Mucosa of stomach (tissue), 1 donor: ENCODE measurements around the gene USH1G.
"Not testable (repeated sequence)": the region's sequence is repeated elsewhere in the genome, so short reads cannot be mapped to it uniquely, and the experiment has no call there.

Experiments used
- H3K27me3 ChIP-seq: one replicate; pipeline ENCODE4 v1.7.0; 2013; ENCODE audit warnings: mild to moderate bottlenecking, low read length; ENCODE audit not compliant: control insufficient read depth, insufficient read depth
- H3K36me3 ChIP-seq: one replicate; pipeline ENCODE4 v1.7.0; 2013; ENCODE audit warnings: low read length; ENCODE audit not compliant: control insufficient read depth, insufficient read depth
- H3K4me1 ChIP-seq: one replicate; pipeline ENCODE4 v1.7.0; 2013; ENCODE audit warnings: mild to moderate bottlenecking, low read length; ENCODE audit not compliant: control insufficient read depth, insufficient read depth
- H3K4me3 ChIP-seq: one replicate; pipeline ENCODE4 v1.7.0; 2013; ENCODE audit warnings: low read length
- H3K9ac ChIP-seq: one replicate; pipeline ENCODE4 v1.7.0; 2013; ENCODE audit warnings: mild to moderate bottlenecking, low read length, moderate library complexity
- H3K9me3 ChIP-seq: one replicate; pipeline ENCODE4 v1.7.0; 2013; ENCODE audit warnings: mild to moderate bottlenecking, low read length, moderate library complexity; ENCODE audit not compliant: control insufficient read depth
- donor health status: Pancreatic carcinoma.

USH1G gene

GRCh38 chr17:74920642-74921025, 2.4 kb downstream of the USH1G start:
- Histone ChIP-seq H3K9me3 (no peaks in the 10 kb centered on the region), H3K27me3 (peaks cover 61% of the 10 kb centered on the region), H3K4me1 (peaks cover 24% of the 10 kb centered on the region), H3K36me3 (no peaks in the 10 kb centered on the region), H3K9ac (no peak overlapping the region), H3K4me3 (no peak overlapping the region)

- peaks cover 24% of the 10 kb centered on the region for H3K4me1 ChIP-seq
- no peaks in the 10 kb centered on the region for H3K9me3 ChIP-seq
- no peak overlapping the region for H3K9ac ChIP-seq
- H3K4me3 ChIP-seq = no peak overlapping the region
- H3K36me3 ChIP-seq = no peaks in the 10 kb centered on the region
- peaks cover 60% of the 10 kb centered on the region for H3K27me3 ChIP-seq
Measured at GRCh38 chr17:74920306-74920620, 2.8 kb downstream of the USH1G start.

GRCh38 chr17:74919440-74920305, 3.4 kb downstream of the USH1G start:
- H3K9ac ChIP-seq = no peak overlapping the region

DNA sequence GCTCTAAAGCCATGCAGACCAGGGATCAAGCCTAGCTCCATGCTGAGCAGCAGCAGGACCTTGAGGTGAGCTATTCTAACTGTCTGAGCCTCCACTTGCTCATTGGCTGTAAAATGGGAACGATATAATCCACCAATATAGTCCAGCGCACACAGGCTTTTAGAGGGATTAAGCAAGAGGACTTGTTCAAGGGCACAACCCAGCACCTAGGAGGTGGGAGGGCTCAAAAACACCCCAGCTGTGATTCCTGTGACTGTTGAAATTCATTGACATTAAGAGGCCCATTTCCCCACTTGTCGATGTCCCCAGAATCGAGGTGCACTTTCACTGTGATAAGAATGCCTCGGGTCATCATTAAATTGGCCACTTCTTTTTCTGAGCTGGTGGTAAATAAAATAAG, 4.1 kb downstream of the USH1G start:
- Histone ChIP-seq H3K4me1 (peaks cover 14% of the 10 kb centered on the region), H3K4me3 (no peak overlapping the region), H3K9me3 (no peaks in the 10 kb centered on the region), H3K27me3 (peaks cover 47% of the 10 kb centered on the region), H3K9ac (no peak overlapping the region), H3K36me3 (no peaks in the 10 kb centered on the region)

More at GRCh38 chr17:74919440-74920305, 3.4 kb downstream of the USH1G start:
- Histone ChIP-seq H3K4me1 (peaks cover 22% of the 10 kb centered on the region), H3K4me3 (no peak overlapping the region), H3K27me3 (peaks cover 54% of the 10 kb centered on the region), H3K9me3 (no peaks in the 10 kb centered on the region), H3K36me3 (no peaks in the 10 kb centered on the region)

DNA sequence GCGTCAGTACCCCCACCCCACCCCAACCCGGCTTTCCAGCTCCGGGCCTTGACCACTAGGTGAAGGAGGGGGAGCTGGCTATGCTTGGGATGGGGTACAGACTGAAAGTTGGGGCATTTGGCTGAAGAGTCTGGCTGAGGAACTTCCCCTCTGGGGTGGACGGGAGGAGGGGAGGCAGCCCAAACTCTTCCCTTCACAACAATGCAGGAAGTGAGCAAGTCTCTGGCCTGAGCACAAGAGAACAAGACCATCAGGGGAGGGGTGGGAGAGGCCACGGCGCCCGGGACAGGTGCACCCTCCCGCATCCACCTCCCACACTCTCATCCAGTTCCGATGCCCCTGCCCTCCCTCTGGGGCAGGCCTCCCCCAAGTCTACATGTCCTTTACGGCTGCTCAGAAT, 5.6 kb downstream of the USH1G start:
- Histone ChIP-seq H3K36me3 (no peaks in the 10 kb centered on the region), H3K9ac (no peak overlapping the region), H3K4me3 (no peak overlapping the region), H3K4me1 (peaks cover 8% of the 10 kb centered on the region), H3K9me3 (no peaks in the 10 kb centered on the region), H3K27me3 (peaks cover 32% of the 10 kb centered on the region)

- no peak overlapping the region for H3K9ac ChIP-seq
- H3K27me3 ChIP-seq = peaks cover 28% of the 10 kb centered on the region
- H3K4me3 ChIP-seq = no peak overlapping the region
Measured at GRCh38 chr17:74916851-74917199, 6.2 kb downstream of the USH1G start.

GRCh38 chr17:74916136-74916850, 6.8 kb downstream of the USH1G start:
- no peak overlapping the region for H3K9ac ChIP-seq
- no peaks in the 10 kb centered on the region for H3K9me3 ChIP-seq
- H3K4me1 ChIP-seq = peaks cover 8% of the 10 kb centered on the region
- no peaks in the 10 kb centered on the region for H3K36me3 ChIP-seq
- peaks cover 23% of the 10 kb centered on the region for H3K27me3 ChIP-seq
- no peak overlapping the region for H3K4me3 ChIP-seq

More at GRCh38 chr17:74916851-74917199, 6.2 kb downstream of the USH1G start:
- no peaks in the 10 kb centered on the region for H3K9me3 ChIP-seq
- H3K4me1 ChIP-seq = peaks cover 8% of the 10 kb centered on the region
- no peaks in the 10 kb centered on the region for H3K36me3 ChIP-seq

GRCh38 chr17:74911423-74911822, 11.6 kb downstream of the USH1G start:
- H3K4me3 ChIP-seq, H3K9ac ChIP-seq, H3K36me3 ChIP-seq, H3K9me3 ChIP-seq, H3K4me1 ChIP-seq: not testable (repeated sequence)
- H3K27me3 ChIP-seq = peaks cover 11% of the 10 kb centered on the region

GRCh38 chr17:74909097-74909496, 14.0 kb downstream of the USH1G start:
- H3K9me3 ChIP-seq, H3K4me1 ChIP-seq, H3K36me3 ChIP-seq, H3K4me3 ChIP-seq, H3K9ac ChIP-seq: not testable (repeated sequence)
- peaks cover 18% of the 10 kb centered on the region for H3K27me3 ChIP-seq

DNA sequence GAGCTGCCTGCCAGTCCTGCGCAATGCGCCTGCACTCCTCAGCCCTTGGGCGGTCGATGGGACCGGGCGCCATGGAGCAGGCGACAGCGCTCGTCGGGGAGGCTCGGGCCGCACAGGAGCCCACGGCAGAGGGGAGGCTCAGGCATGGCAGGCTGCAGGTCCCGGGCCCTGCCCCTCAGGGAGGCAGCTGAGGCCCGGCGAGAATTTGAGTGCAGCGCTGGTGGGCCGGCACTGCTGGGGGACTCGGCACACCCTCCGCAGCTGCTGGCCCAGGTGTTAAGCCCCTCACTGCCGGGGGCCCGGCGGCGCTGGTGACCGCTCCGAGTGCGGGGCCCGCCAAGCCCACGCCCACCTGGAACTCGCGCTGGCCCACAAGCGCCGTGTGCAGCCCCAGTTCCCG, 16.0 kb downstream of the USH1G start:
- Histone ChIP-seq H3K27me3 (peaks cover 37% of the 10 kb centered on the region), H3K36me3 (no peaks in the 10 kb centered on the region), H3K4me1 (peaks cover 2% of the 10 kb centered on the region), H3K9ac (no peak overlapping the region), H3K4me3 (no peak overlapping the region), H3K9me3 (no peaks in the 10 kb centered on the region)

GRCh38 chr17:74906214-74906793, 16.8 kb downstream of the USH1G start:
- H3K4me1 ChIP-seq, H3K9ac ChIP-seq, H3K36me3 ChIP-seq, H3K4me3 ChIP-seq, H3K9me3 ChIP-seq: not testable (repeated sequence)
- peaks cover 42% of the 10 kb centered on the region for H3K27me3 ChIP-seq

DNA sequence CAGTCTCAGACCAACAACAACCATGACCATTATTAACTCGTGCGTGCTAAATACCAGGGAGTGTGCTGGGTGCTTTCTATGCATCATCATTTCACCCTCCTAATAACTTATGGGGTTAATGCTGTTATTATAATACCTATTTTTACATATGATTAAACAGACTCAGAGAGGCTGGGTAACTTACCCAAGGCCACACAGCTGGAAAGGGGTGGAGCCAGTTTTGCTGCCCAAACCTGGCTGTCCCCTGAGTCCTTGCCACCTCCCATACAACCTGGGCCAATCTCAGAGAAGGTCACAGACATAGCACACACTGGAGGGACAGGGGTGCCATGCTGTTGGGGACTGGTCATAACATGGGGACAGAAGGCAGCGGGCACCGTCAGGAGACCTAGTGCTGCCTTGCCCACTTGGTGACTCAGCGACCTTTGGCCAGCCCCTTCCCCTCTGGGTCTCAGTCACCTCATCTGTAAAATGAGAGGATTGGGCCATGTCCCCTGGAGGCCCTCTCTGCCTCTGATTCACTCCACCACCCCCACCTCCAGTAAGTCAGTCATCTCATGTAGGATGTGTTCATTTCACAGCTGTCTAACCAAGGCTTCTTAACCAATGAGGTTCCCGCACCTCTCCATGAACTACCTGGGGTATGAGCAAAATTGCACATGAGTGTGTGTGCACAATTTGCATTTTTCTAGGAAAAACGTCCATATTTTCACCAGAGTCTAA, 18.2 kb downstream of the USH1G start:
- H3K4me3 ChIP-seq = no peak overlapping the region

More for the DNA sequence above, 18.2 kb downstream of the USH1G start:
- Histone ChIP-seq H3K27me3 (peaks cover 54% of the 10 kb centered on the region), H3K9ac (no peak overlapping the region), H3K9me3 (no peaks in the 10 kb centered on the region), H3K36me3 (no peaks in the 10 kb centered on the region), H3K4me1 (peaks cover 4% of the 10 kb centered on the region)
